ENCODE data around the gene KCNK10.

The KCNK10 gene

GRCh38 chr14:88249266-88249665, 73.8 kb downstream of the KCNK10 start:
- Histone ChIP-seq H3K36me3 (replicated peaks; ENCODE audit: low read depth, low read length) (no peaks in the 10 kb centered on the region), H3K27me3 (ENCODE audit: low read depth, low read length) (peaks cover 11% of the 10 kb centered on the region), H3K27ac (ENCODE audit: low read length) (no peak overlapping the region), H3K4me3 (ENCODE audit: low read length) (no peak overlapping the region), H2AFZ (ENCODE audit: low read depth, low read length) (no peak overlapping the region), H3K9ac (ENCODE audit: low read length) (no peak overlapping the region), H3K4me2 (ENCODE audit: low read length) (no peak overlapping the region), H3K4me1 (ENCODE audit: low read length) (peaks cover 5% of the 10 kb centered on the region; the same call in 1 of the 2 replicates), H4K20me1 (ENCODE audit: insufficient read depth, low read length) (no peaks in the 10 kb centered on the region), H3K9me3 (ENCODE audit: insufficient read depth, low read length) (no peaks in the 10 kb centered on the region), H3K79me2 (ENCODE audit: low read length) (no peaks in the 10 kb centered on the region)
- no peak for TF ChIP-seq CTCF (IDR thresholded peaks at IDR 0.05; ENCODE audit: low read depth, low read length)
- TF ChIP-seq EZH2phosphoT487 (IDR thresholded peaks at IDR 0.05; ENCODE audit: low read depth): no peak

GRCh38 chr14:88248606-88249005, 74.5 kb downstream of the KCNK10 start:
- H4K20me1 ChIP-seq (ENCODE audit: insufficient read depth, low read length): no peaks in the 10 kb centered on the region

GRCh38 chr14:88247228-88247627, 75.8 kb downstream of the KCNK10 start:
- H4K20me1 ChIP-seq (ENCODE audit: insufficient read depth, low read length): no peaks in the 10 kb centered on the region
- TF ChIP-seq CTCF (IDR thresholded peaks at IDR 0.05; ENCODE audit: low read depth, low read length) (no peak), EZH2phosphoT487 (IDR thresholded peaks at IDR 0.05; ENCODE audit: low read depth) (no peak)
- no peaks in the 10 kb centered on the region for H3K79me2 ChIP-seq (ENCODE audit: low read length)
- no peak overlapping the region for H3K4me3 ChIP-seq (ENCODE audit: low read length)
- no peaks in the 10 kb centered on the region for H3K4me1 ChIP-seq (ENCODE audit: low read length)
- no peaks in the 10 kb centered on the region for H3K9me3 ChIP-seq (ENCODE audit: insufficient read depth, low read length)
- H3K27ac ChIP-seq (ENCODE audit: low read length): no peak overlapping the region
- no peak overlapping the region for H3K4me2 ChIP-seq (ENCODE audit: low read length)
- no peaks in the 10 kb centered on the region for H3K36me3 ChIP-seq (replicated peaks; ENCODE audit: low read depth, low read length)
- H2AFZ ChIP-seq (ENCODE audit: low read depth, low read length): no peak overlapping the region
- H3K27me3 ChIP-seq (ENCODE audit: low read depth, low read length): peaks cover 13% of the 10 kb centered on the region
- no peak overlapping the region for H3K9ac ChIP-seq (ENCODE audit: low read length)

More at GRCh38 chr14:88248606-88249005, 74.5 kb downstream of the KCNK10 start:
- H3K4me2 ChIP-seq (ENCODE audit: low read length): no peak overlapping the region
- H3K27me3 ChIP-seq (ENCODE audit: low read depth, low read length): peaks cover 11% of the 10 kb centered on the region
- no peaks in the 10 kb centered on the region for H3K79me2 ChIP-seq (ENCODE audit: low read length)
- H3K9me3 ChIP-seq (ENCODE audit: insufficient read depth, low read length): no peaks in the 10 kb centered on the region
- no peak overlapping the region for H3K4me3 ChIP-seq (ENCODE audit: low read length)
- no peak overlapping the region for H2AFZ ChIP-seq (ENCODE audit: low read depth, low read length)
- H3K9ac ChIP-seq (ENCODE audit: low read length): no peak overlapping the region
- no peaks in the 10 kb centered on the region for H3K36me3 ChIP-seq (replicated peaks; ENCODE audit: low read depth, low read length)
- peaks cover 2% of the 10 kb centered on the region; the same call in 1 of the 2 replicates for H3K4me1 ChIP-seq (ENCODE audit: low read length)
- H3K27ac ChIP-seq (ENCODE audit: low read length): no peak overlapping the region
- TF ChIP-seq CTCF (IDR thresholded peaks at IDR 0.05; ENCODE audit: low read depth, low read length) (no peak), EZH2phosphoT487 (IDR thresholded peaks at IDR 0.05; ENCODE audit: low read depth) (no peak)

GRCh38 chr14:88245321-88245720, 77.7 kb downstream of the KCNK10 start:
- Histone ChIP-seq H3K4me3 (ENCODE audit: low read length) (no peak overlapping the region), H3K27ac (ENCODE audit: low read length) (no peak overlapping the region)

More at GRCh38 chr14:88245321-88245720, 77.7 kb downstream of the KCNK10 start:
- Histone ChIP-seq H3K4me2 (ENCODE audit: low read length) (no peak overlapping the region), H4K20me1 (ENCODE audit: insufficient read depth, low read length) (no peaks in the 10 kb centered on the region), H3K9ac (ENCODE audit: low read length) (no peak overlapping the region), H2AFZ (ENCODE audit: low read depth, low read length) (no peak overlapping the region), H3K79me2 (ENCODE audit: low read length) (no peaks in the 10 kb centered on the region), H3K36me3 (replicated peaks; ENCODE audit: low read depth, low read length) (no peaks in the 10 kb centered on the region), H3K27me3 (ENCODE audit: low read depth, low read length) (peaks cover 22% of the 10 kb centered on the region), H3K4me1 (ENCODE audit: low read length) (no peaks in the 10 kb centered on the region), H3K9me3 (ENCODE audit: insufficient read depth, low read length) (no peaks in the 10 kb centered on the region)
- TF ChIP-seq CTCF (IDR thresholded peaks at IDR 0.05; ENCODE audit: low read depth, low read length): no peak
- no peak for TF ChIP-seq EZH2phosphoT487 (IDR thresholded peaks at IDR 0.05; ENCODE audit: low read depth)

Data from OCI-LY3 (cell line).